Keratinocyte (primary cell): ENCODE measurements around the gene PRKAG2.

Experiments used
- EZH2 ChIP-seq: IDR thresholded peaks from one replicate; pipeline ENCODE4 v1.6.1; 2012; ENCODE audit warnings: inconsistent platforms, mild to moderate bottlenecking, low read length, moderate library complexity
- TF ChIP-seq, protein P1 (sequence below), 3 experiments: IDR thresholded peaks in 1 of 3; conservative IDR thresholded peaks in 1 of 3; optimal IDR thresholded peaks in 1 of 3; 2 replicates in 2 of 3; 3 replicates in 1 of 3; pipeline versions ENCODE3 to v1.5.1; 2011; ENCODE audit warnings: low read length in 3 of 3, mild to moderate bottlenecking in 3 of 3, moderate library complexity in 2 of 3, control low read depth in 1 of 3, inconsistent platforms in 1 of 3; ENCODE audit not compliant: insufficient read depth in 2 of 3; ENCODE audit errors: extremely low read depth in 1 of 3

DNA sequence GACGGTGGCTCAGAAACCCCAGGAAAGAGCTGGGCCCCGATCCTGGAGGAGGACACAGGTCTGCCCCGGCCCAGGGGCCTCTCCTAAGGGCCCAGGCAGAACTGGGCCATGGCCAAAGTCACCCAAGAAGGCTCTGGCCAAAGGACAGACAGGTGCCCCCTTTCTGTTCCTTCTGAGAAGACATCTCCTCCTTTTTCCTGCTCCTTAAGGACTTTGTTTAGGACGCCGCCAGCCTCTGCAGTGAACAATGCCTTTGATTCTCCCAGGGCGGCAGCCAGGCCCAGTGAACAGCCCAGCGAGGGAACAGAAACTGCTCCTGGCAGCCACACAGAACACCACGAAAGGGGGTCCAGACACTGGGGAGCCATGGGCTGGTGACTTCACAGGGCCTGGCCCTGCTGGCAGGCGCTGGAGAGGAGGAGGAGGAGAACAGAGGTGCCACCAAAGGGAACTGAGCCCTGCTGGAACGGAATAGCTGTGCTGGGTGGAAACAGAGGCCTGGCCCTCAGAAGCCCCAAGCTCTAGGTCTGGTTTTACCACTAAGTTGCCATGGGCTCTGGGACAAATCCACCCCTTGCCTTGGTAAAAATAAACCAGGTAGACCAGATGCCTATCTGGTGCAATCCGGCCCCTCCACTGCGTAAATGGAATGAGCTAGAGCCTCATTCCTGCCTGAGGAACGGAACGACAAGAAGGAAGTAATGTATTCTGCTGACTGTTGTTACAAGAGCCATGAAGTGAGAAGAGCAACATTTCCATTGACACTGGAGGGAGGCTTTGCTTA, 193.9 kb downstream of the PRKAG2 start:
- TF ChIP-seq EZH2 = no peak
- TF ChIP-seq, protein P1, sequence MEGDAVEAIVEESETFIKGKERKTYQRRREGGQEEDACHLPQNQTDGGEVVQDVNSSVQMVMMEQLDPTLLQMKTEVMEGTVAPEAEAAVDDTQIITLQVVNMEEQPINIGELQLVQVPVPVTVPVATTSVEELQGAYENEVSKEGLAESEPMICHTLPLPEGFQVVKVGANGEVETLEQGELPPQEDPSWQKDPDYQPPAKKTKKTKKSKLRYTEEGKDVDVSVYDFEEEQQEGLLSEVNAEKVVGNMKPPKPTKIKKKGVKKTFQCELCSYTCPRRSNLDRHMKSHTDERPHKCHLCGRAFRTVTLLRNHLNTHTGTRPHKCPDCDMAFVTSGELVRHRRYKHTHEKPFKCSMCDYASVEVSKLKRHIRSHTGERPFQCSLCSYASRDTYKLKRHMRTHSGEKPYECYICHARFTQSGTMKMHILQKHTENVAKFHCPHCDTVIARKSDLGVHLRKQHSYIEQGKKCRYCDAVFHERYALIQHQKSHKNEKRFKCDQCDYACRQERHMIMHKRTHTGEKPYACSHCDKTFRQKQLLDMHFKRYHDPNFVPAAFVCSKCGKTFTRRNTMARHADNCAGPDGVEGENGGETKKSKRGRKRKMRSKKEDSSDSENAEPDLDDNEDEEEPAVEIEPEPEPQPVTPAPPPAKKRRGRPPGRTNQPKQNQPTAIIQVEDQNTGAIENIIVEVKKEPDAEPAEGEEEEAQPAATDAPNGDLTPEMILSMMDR (optimal IDR thresholded peaks at IDR 0.05 in 1 of 3, IDR thresholded peaks at IDR 0.05 in 1 of 3, conservative IDR thresholded peaks at IDR 0.05 in 1 of 3; ENCODE audit: extremely low read depth in 1 of 3, insufficient read depth in 2 of 3, low read length in 3 of 3) = no peak
